PC-3 (cell line): ENCODE measurements around the gene MACROD2. TPM values are rescaled to one million over a fixed set of nuclear protein-coding genes. Genes with fewer than 3 reads are reported as not detected.

Experiments
- ATAC-seq: fragments of 200-7000 bp; cut with Tn5 transposase; 2 replicates; pipeline ENCODE4 v1.9.1; 2020; ENCODE audit warnings: mild to moderate bottlenecking, moderate library complexity
- BruUV-seq: library from RNA; stranded (reverse); fragments of 400-500 nt; replicated peaks from 2 replicates; lab custom pipeline; 2021; lab: Mats Ljungman, UMichigan
- CTCF ChIA-PET: fragments of 300-600 bp; sonication (Branson Sonifier 250); formaldehyde crosslinking; loops from one replicate; lab custom pipeline; 2022; ENCODE audit warnings: antibody characterized with exemption; lab: Charles Lee
- POLR2A ChIA-PET: fragments of 300-600 bp; sonication (Branson Sonifier 250); formaldehyde crosslinking; loops from one replicate; lab custom pipeline; 2022; ENCODE audit warnings: antibody characterized with exemption; ENCODE audit not compliant: unreplicated experiment; lab: Charles Lee
- DNase-seq: peaks from one replicate; pipeline ENCODE4 v3.0.0-alpha.2; 2015
- H2AFZ ChIP-seq: fragments of 300-600 bp; sonication (generic); 2 replicates; pipeline ENCODE4 v1.6.0; 2016; ENCODE audit warnings: antibody characterized with exemption, low read length
- H3F3A ChIP-seq: fragments of 300-600 bp; sonication (generic); one replicate; pipeline ENCODE4 v1.6.0; 2017; ENCODE audit warnings: antibody characterized with exemption, low read length, control low read depth, mild to moderate bottlenecking; ENCODE audit not compliant: unreplicated experiment
- H3K27ac ChIP-seq: fragments of 300-600 bp; sonication (generic); 2 replicates; pipeline ENCODE4 v1.5.1; 2016; ENCODE audit warnings: mild to moderate bottlenecking, low read length
- H3K27me3 ChIP-seq: fragments of 300-600 bp; sonication (generic); 2 replicates; pipeline ENCODE4 v1.6.1; 2016; ENCODE audit warnings: low read length, mixed read lengths
- H3K36me3 ChIP-seq: fragments of 300-600 bp; sonication (generic); 2 replicates; pipeline ENCODE4 v1.6.1; 2016; ENCODE audit warnings: low read depth, mixed run types, low read length, mixed read lengths
- H3K4me1 ChIP-seq: fragments of 300-600 bp; sonication (generic); 2 replicates; pipeline ENCODE4 v1.5.1; 2016; ENCODE audit warnings: low read length; ENCODE audit not compliant: insufficient read depth
- H3K4me2 ChIP-seq: fragments of 300-600 bp; sonication (generic); 2 replicates; pipeline ENCODE4 v1.6.0; 2016; ENCODE audit warnings: low read length
- H3K4me3 ChIP-seq: fragments of 300-600 bp; sonication (generic); 2 replicates; pipeline ENCODE4 v1.5.1; 2016; ENCODE audit warnings: mild to moderate bottlenecking, low read length, mixed read lengths
- H3K79me2 ChIP-seq: fragments of 300-600 bp; sonication (generic); 2 replicates; pipeline ENCODE4 v1.6.1; 2017; ENCODE audit warnings: low read length, mixed read lengths
- H3K9ac ChIP-seq: fragments of 300-600 bp; sonication (generic); 2 replicates; pipeline ENCODE4 v1.6.0; 2016; ENCODE audit warnings: mild to moderate bottlenecking, low read length
- H3K9me2 ChIP-seq: fragments of 300-600 bp; sonication (generic); replicated peaks from 2 replicates; pipeline ENCODE4 v1.6.1; 2016; ENCODE audit warnings: mixed run types, low read length, mixed read lengths
- H3K9me3 ChIP-seq: fragments of 300-600 bp; sonication (generic); 2 replicates; pipeline ENCODE4 v1.6.1; 2016; ENCODE audit warnings: low read length, mixed read lengths
- H4K20me1 ChIP-seq: fragments of 300-600 bp; sonication (generic); 2 replicates; pipeline ENCODE4 v1.6.1; 2016; ENCODE audit warnings: low read length, mixed read lengths
- EZH2 ChIP-seq: fragments of 300-600 bp; sonication (generic); IDR thresholded peaks from one replicate; pipeline ENCODE4 v1.6.1; 2017; ENCODE audit warnings: antibody characterized with exemption, mild to moderate bottlenecking, low read length; ENCODE audit not compliant: unreplicated experiment
- EZH2phosphoT487 ChIP-seq: fragments of 300-600 bp; sonication (generic); IDR thresholded peaks from 2 replicates; pipeline ENCODE4 v1.6.1; 2018; ENCODE audit warnings: mild to moderate bottlenecking, antibody characterized with exemption, low read length, borderline replicate concordance
- intact Hi-C: fragments of 100-400 bp; cut with micrococcal nuclease; formaldehyde crosslinking; loops from 2 replicates; pipeline ENCODE4 v1.9.0; 2023
- total RNA-seq: library from RNA; depleted of rRNA; stranded (reverse); fragments of >200 nt; gene quantifications from 2 replicates; pipeline ENCODE4 v1.2.3, GENCODE V29; 2014
- TF ChIP-seq, protein P1 (sequence below): fragments of 300-600 bp; sonication (generic); conservative IDR thresholded peaks from 2 replicates; pipeline ENCODE4 v1.5.1; 2017; ENCODE audit warnings: antibody characterized with exemption, low read depth, mild to moderate bottlenecking, low read length

MACROD2 gene
- total RNA-seq, 1 experiment from 2014 or later = 3.1 TPM

GRCh38 chr20:14538433-14538832 is 543.1 kb downstream of the MACROD2 start:
- CTCF ChIA-PET = no interaction called here
- no peak for DNase-seq

DNA sequence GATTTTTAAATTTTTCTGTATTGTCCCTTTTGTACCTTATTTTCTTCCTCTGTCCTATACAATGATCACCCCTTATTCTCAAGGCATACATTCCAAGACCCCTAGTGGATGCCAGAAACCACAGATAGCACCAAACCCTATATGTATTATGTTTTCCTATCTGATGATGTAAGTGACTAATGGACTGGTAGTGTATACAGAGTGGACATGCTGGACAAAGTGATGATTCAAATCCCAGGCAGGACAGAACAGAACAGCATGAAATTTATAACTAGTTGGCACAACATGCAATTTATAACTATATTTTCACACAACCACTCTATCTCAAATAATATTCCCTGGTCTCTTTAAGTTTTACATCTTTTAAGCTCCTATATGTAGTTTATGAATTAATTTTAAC is 547.7 kb downstream of the MACROD2 start:
- intact Hi-C loops = no loop called here
- ChIA-PET POLR2A (no interaction called here), CTCF (no interaction called here)
- no peaks in the 10 kb centered on the region for H3K36me3 ChIP-seq
- no peaks in the 10 kb centered on the region for H3F3A ChIP-seq
- no peak overlapping the region for H3K4me3 ChIP-seq
- H2AFZ ChIP-seq = no peak overlapping the region
- no peak for TF ChIP-seq EZH2phosphoT487
- TF ChIP-seq, protein P1, sequence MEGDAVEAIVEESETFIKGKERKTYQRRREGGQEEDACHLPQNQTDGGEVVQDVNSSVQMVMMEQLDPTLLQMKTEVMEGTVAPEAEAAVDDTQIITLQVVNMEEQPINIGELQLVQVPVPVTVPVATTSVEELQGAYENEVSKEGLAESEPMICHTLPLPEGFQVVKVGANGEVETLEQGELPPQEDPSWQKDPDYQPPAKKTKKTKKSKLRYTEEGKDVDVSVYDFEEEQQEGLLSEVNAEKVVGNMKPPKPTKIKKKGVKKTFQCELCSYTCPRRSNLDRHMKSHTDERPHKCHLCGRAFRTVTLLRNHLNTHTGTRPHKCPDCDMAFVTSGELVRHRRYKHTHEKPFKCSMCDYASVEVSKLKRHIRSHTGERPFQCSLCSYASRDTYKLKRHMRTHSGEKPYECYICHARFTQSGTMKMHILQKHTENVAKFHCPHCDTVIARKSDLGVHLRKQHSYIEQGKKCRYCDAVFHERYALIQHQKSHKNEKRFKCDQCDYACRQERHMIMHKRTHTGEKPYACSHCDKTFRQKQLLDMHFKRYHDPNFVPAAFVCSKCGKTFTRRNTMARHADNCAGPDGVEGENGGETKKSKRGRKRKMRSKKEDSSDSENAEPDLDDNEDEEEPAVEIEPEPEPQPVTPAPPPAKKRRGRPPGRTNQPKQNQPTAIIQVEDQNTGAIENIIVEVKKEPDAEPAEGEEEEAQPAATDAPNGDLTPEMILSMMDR = no peak; the same call in 1 of the 2 replicates
- TF ChIP-seq EZH2 = no peak
- BruUV-seq = no TSS peak
- H4K20me1 ChIP-seq = no peaks in the 10 kb centered on the region
- no peaks in the 10 kb centered on the region for H3K4me1 ChIP-seq
- DNase-seq (no peak), ATAC-seq (no peak; the same call in 1 of the 2 replicates)
- H3K9me2 ChIP-seq = no peaks in the 10 kb centered on the region
- no peak overlapping the region for H3K4me2 ChIP-seq
- no peak overlapping the region for H3K9ac ChIP-seq
- H3K27me3 ChIP-seq = no peaks in the 10 kb centered on the region
- no peak overlapping the region for H3K27ac ChIP-seq
- no peaks in the 10 kb centered on the region for H3K9me3 ChIP-seq
- H3K79me2 ChIP-seq = no peaks in the 10 kb centered on the region

More at GRCh38 chr20:14538433-14538832, 543.1 kb downstream of the MACROD2 start:
- Histone ChIP-seq H3K9me3 (no peaks in the 10 kb centered on the region), H3K4me1 (no peaks in the 10 kb centered on the region), H3K9me2 (no peaks in the 10 kb centered on the region), H3K36me3 (no peaks in the 10 kb centered on the region), H3K9ac (no peak overlapping the region), H3K4me3 (no peak overlapping the region), H3K79me2 (no peaks in the 10 kb centered on the region), H3F3A (no peaks in the 10 kb centered on the region), H4K20me1 (no peaks in the 10 kb centered on the region), H3K4me2 (no peak overlapping the region), H3K27ac (no peak overlapping the region), H3K27me3 (no peaks in the 10 kb centered on the region), H2AFZ (no peak overlapping the region)
- ATAC-seq = no peak
- POLR2A ChIA-PET = no interaction called here
- BruUV-seq = no TSS peak
- TF ChIP-seq, protein P1 = no peak
- TF ChIP-seq EZH2 (no peak), EZH2phosphoT487 (no peak)
- intact Hi-C loops = no loop called here

DNA sequence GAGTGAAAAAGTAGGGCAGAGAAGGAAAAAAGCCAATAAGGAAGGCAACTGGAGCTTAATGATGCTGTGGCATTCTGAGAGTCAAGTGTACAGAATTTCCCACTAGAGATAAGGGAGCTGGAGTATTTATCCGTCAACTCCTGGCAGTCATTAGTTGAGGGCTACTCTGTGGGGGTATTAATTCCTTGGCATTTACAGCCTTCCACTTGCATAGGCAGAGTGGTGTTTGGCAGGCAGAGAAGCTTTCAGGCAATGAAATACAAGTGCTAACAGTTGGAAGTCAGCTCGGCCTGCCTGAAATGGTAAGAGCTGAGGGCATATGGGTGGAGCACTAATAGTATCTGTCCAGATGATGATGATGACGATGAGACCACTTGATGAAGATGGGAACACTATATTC is 549.4 kb downstream of the MACROD2 start:
- Histone ChIP-seq H3K4me1 (no peaks in the 10 kb centered on the region), H3K27me3 (no peaks in the 10 kb centered on the region), H3K27ac (no peak overlapping the region), H3K9ac (no peak overlapping the region), H3F3A (no peaks in the 10 kb centered on the region), H3K9me3 (no peaks in the 10 kb centered on the region), H3K79me2 (no peaks in the 10 kb centered on the region), H3K9me2 (no peaks in the 10 kb centered on the region), H4K20me1 (no peaks in the 10 kb centered on the region), H3K4me2 (no peak overlapping the region), H2AFZ (no peak overlapping the region), H3K36me3 (no peaks in the 10 kb centered on the region), H3K4me3 (no peak overlapping the region)
- DNase-seq (no peak), ATAC-seq (no peak)
- TF ChIP-seq, protein P1 = no peak
- TF ChIP-seq EZH2phosphoT487 (no peak), EZH2 (no peak)
- CTCF ChIA-PET = no interaction called here
- no TSS peak for BruUV-seq
- intact Hi-C loops = no loop called here
- POLR2A ChIA-PET = no interaction called here
